T-cell (primary cell): Measurements from ENCODE around the gene EDN3. TPM values are rescaled to one million over a fixed set of nuclear protein-coding genes. Genes with fewer than 3 reads are reported as not detected.

Experiments
- ATAC-seq, 4 experiments: fragments of 200-7000 bp in 3 of 4; fragments of 150-1000 bp in 1 of 4; cut with Tn5 transposase; replicated peaks in 1 of 4; 1 replicate in 3 of 4; 2 replicates in 1 of 4; pipeline ENCODE4 v1.10.0; 2021; ENCODE audit warnings: moderate library complexity in 3 of 4, mild to moderate bottlenecking in 2 of 4, moderate number of reproducible peaks in 1 of 4
- CTCF ChIA-PET, 2 donors: fragments of 300-600 bp; sonication (Branson Sonifier 250); formaldehyde crosslinking; loops; one replicate each; lab custom pipeline; 2022; ENCODE audit warnings: antibody characterized with exemption in 2 of 2; lab: Charles Lee
- POLR2A ChIA-PET, 2 donors: fragments of 300-600 bp; sonication (Branson Sonifier 250); formaldehyde crosslinking; loops; one replicate each; lab custom pipeline; 2022; ENCODE audit warnings: antibody characterized with exemption in 2 of 2; lab: Charles Lee
- DNase-seq, 35 experiments: peaks; one replicate each; pipeline versions ENCODE4 v3.0.0 to v3.0.0-alpha.2; 2013 to 2023
- H3K27ac ChIP-seq: one replicate; pipeline ENCODE4 v1.5.1; 2013; ENCODE audit warnings: low read length
- H3K27me3 ChIP-seq, 2 experiments: replicated peaks in 1 of 2; 1 replicate in 1 of 2; 2 replicates in 1 of 2; pipeline versions ENCODE4 v1.6.1 to v1.7.0; 2013; ENCODE audit warnings: low read length in 1 of 2, mixed read lengths in 1 of 2; ENCODE audit not compliant: control insufficient read depth in 2 of 2, insufficient read depth in 2 of 2; ENCODE audit errors: extremely low read depth in 1 of 2
- H3K36me3 ChIP-seq, 2 donors: 1 replicate in 1 of 2; 2 replicates in 1 of 2; pipeline versions ENCODE4 v1.6.1 to v1.7.0; 2013; ENCODE audit warnings: low read length in 1 of 2; ENCODE audit not compliant: control insufficient read depth in 2 of 2, insufficient read depth in 1 of 2; ENCODE audit errors: extremely low read depth in 1 of 2
- H3K4me1 ChIP-seq, 2 experiments: 1 replicate in 1 of 2; 2 replicates in 1 of 2; pipeline versions ENCODE4 v1.6.1 to v1.7.0; 2013; ENCODE audit warnings: low read length in 2 of 2, mixed read lengths in 1 of 2; ENCODE audit not compliant: insufficient read depth in 2 of 2, control insufficient read depth in 1 of 2; ENCODE audit errors: extremely low read depth in 1 of 2
- H3K4me3 ChIP-seq, 2 donors: 1 replicate in 1 of 2; 2 replicates in 1 of 2; pipeline versions ENCODE4 v1.5.1 to v1.7.0; 2013; ENCODE audit warnings: mild to moderate bottlenecking in 2 of 2, low read length in 1 of 2, moderate library complexity in 1 of 2; ENCODE audit not compliant: control insufficient read depth in 1 of 2; ENCODE audit errors: extremely low read depth in 1 of 2
- H3K9me3 ChIP-seq: 2 replicates; pipeline ENCODE4 v1.7.0; 2013
- H3K27ac Mint-ChIP-seq, 2 donors: one replicate each; pipeline ENCODE4 v1.8.0; 2020 to 2021; ENCODE audit warnings: mild to moderate bottlenecking in 2 of 2, mixed read lengths in 2 of 2
- H3K27me3 Mint-ChIP-seq, 2 donors: one replicate each; pipeline ENCODE4 v1.8.0; 2021 to 2022; ENCODE audit warnings: mixed read lengths in 2 of 2
- H3K36me3 Mint-ChIP-seq: one replicate; pipeline ENCODE4 v1.8.0; 2021; ENCODE audit warnings: mixed read lengths
- H3K4me1 Mint-ChIP-seq, 3 donors: one replicate each; pipeline ENCODE4 v1.8.0; 2020 to 2022; ENCODE audit warnings: mixed read lengths in 3 of 3, mild to moderate bottlenecking in 1 of 3
- H3K4me3 Mint-ChIP-seq, 3 donors: one replicate each; pipeline ENCODE4 v1.8.0; 2020 to 2022; ENCODE audit warnings: mild to moderate bottlenecking in 3 of 3, mixed read lengths in 3 of 3, moderate library complexity in 3 of 3
- H3K9me3 Mint-ChIP-seq, 3 donors: one replicate each; pipeline ENCODE4 v1.8.0; 2020 to 2022; ENCODE audit warnings: mixed read lengths in 3 of 3
- WGBS: methylation state at CpG from one replicate; pipeline ENCODE4 v1.1.5; 2013; ENCODE audit warnings: missing lambda C conversion rate; ENCODE audit not compliant: insufficient coverage; 5-methylcytosine and 5-hydroxymethylcytosine counted together
- total RNA-seq, 35 experiments: library from RNA in 6 of 35; stranded (reverse) in 6 of 35; fragments of 120-200 nt in 1 of 35; gene quantifications; one replicate each; pipeline versions ENCODE4 v1.2.1 to v1.2.4 and lab custom pipeline; 2013 to 2026

EDN3 gene
- total RNA-seq, 5 donors from 2014 or later (not counting 1 experiment from before 2014, with no cell fraction given): 0.32 to 2.3 (median 1.3) TPM; not detected in 2

DNA sequence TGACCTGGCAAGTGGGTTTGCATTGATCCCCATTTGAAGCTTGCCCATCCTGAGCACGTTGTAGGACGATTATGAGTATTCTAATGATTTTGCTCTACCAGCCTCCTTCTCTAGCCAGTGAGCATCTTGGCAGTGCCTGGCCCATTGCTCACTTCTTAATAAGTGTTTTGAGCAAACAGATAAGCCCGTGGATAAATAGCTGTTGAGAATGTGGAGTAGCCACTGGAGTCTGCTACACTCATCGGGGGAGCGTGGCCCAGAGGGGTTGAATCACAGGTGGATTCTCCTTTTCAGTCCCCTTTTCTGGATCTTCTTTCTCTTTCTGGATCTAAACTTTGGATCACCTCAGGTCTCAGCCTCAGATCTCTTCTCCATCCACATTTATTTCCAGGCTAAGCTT, 15.9 kb upstream of the EDN3 start:
- DNase-seq (no peak), ATAC-seq (no peak)
- POLR2A ChIA-PET: no interaction called here
- H3K36me3 Mint-ChIP-seq: no peaks in the 10 kb centered on the region
- H3K4me1 Mint-ChIP-seq: no peaks in the 10 kb centered on the region
- Histone ChIP-seq H3K27me3 (no peaks in the 10 kb centered on the region), H3K4me3 (no peak overlapping the region), H3K9me3 (no peaks in the 10 kb centered on the region), H3K27ac (no peak overlapping the region), H3K36me3 (no peaks in the 10 kb centered on the region), H3K4me1 (no peaks in the 10 kb centered on the region)
- H3K4me3 Mint-ChIP-seq: no peak overlapping the region
- H3K27ac Mint-ChIP-seq: no peak overlapping the region
- no peaks in the 10 kb centered on the region for H3K9me3 Mint-ChIP-seq
- no peaks in the 10 kb centered on the region for H3K27me3 Mint-ChIP-seq
- WGBS: 75% methylated on average over 5 of the region's 5 CpGs
- CTCF ChIA-PET: no interaction called here

- no peak overlapping the region for H3K4me3 Mint-ChIP-seq
- ATAC-seq (no peak), DNase-seq (no peak)
- no peaks in the 10 kb centered on the region for H3K36me3 Mint-ChIP-seq
- H3K27me3 Mint-ChIP-seq: peaks cover 7% of the 10 kb centered on the region in 2 donors
- CTCF ChIA-PET: no interaction called here
- 78% methylated on average over 5 of the region's 5 CpGs for WGBS
- Histone ChIP-seq H3K27ac (no peak overlapping the region), H3K27me3 (peaks cover 0 to 18% of the 10 kb centered on the region in 2 experiments), H3K4me3 (no peak overlapping the region), H3K9me3 (no peaks in the 10 kb centered on the region), H3K4me1 (no peaks in the 10 kb centered on the region), H3K36me3 (no peaks in the 10 kb centered on the region)
- H3K4me1 Mint-ChIP-seq: peaks cover 0 to 9% (median 4%) of the 10 kb centered on the region in 3 donors
- no peaks in the 10 kb centered on the region for H3K9me3 Mint-ChIP-seq
- POLR2A ChIA-PET: no interaction called here
- no peak overlapping the region for H3K27ac Mint-ChIP-seq
Measured at GRCh38 chr20:59289994-59290393, 10.4 kb upstream of the EDN3 start.

GRCh38 chr20:59291740-59292383, 8.5 kb upstream of the EDN3 start:
- no peaks in the 10 kb centered on the region for H3K4me1 ChIP-seq
- ChIA-PET POLR2A (no interaction called here), CTCF (no interaction called here)
- Mint-ChIP-seq H3K36me3 (no peaks in the 10 kb centered on the region), H3K27me3 (peaks cover 16 to 17% of the 10 kb centered on the region in 2 donors), H3K4me3 (no peak overlapping the region), H3K27ac (no peak overlapping the region), H3K9me3 (no peaks in the 10 kb centered on the region), H3K4me1 (peaks cover 0 to 9% (median 4%) of the 10 kb centered on the region in 3 donors)
- ATAC-seq (no peak), DNase-seq (no peak)
- H3K27me3 ChIP-seq: peaks cover 0 to 23% of the 10 kb centered on the region in 2 experiments
- no peak overlapping the region for H3K27ac ChIP-seq
- WGBS: 84% methylated on average over 18 of the region's 19 CpGs
- no peak overlapping the region for H3K4me3 ChIP-seq
- H3K9me3 ChIP-seq: no peaks in the 10 kb centered on the region
- no peaks in the 10 kb centered on the region for H3K36me3 ChIP-seq

- Histone ChIP-seq H3K9me3 (no peaks in the 10 kb centered on the region), H3K4me3 (no peak overlapping the region), H3K27ac (no peak overlapping the region), H3K4me1 (peaks cover 0 to 3% of the 10 kb centered on the region in 2 experiments), H3K36me3 (no peaks in the 10 kb centered on the region), H3K27me3 (peaks cover 3 to 42% of the 10 kb centered on the region in 2 experiments)
- Mint-ChIP-seq H3K27ac (no peak overlapping the region), H3K4me1 (peaks cover 0 to 9% (median 8%) of the 10 kb centered on the region in 3 donors), H3K9me3 (no peaks in the 10 kb centered on the region), H3K36me3 (no peaks in the 10 kb centered on the region), H3K27me3 (peaks cover 31 to 43% of the 10 kb centered on the region in 2 donors), H3K4me3 (no peak overlapping the region)
- WGBS: 77% methylated on average over 2 of the region's 5 CpGs
- POLR2A ChIA-PET: no interaction called here
- CTCF ChIA-PET: no interaction called here
- DNase-seq (no peak), ATAC-seq (no peak)
Measured at GRCh38 chr20:59295531-59295930, 4.9 kb upstream of the EDN3 start.

DNA sequence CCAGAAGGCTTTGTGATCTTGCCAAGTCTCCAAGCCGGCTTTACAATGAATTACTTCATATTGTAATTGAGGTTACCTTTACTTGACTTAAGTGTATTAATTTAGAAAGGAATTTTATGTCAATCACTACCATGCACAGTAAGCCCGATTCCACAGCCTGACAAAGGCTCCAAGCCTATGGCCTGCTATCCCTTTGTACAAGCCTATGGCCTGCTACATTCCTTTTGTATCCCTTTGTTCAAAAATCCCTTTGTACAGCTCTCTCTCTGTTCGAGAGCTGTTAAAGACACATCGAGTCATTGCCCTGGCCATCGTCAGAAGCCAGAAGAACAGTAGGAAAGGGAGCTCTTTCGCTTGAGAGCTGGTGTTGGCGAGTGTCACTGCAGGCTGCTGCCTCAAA, 2.7 kb upstream of the EDN3 start:
- 75% methylated on average over 5 of the region's 7 CpGs for WGBS
- H3K4me1 Mint-ChIP-seq: peaks cover 0 to 11% (median 9%) of the 10 kb centered on the region in 3 donors
- no peak overlapping the region for H3K27ac Mint-ChIP-seq
- DNase-seq (no peak), ATAC-seq (no peak)
- H3K9me3 ChIP-seq: no peaks in the 10 kb centered on the region
- no peaks in the 10 kb centered on the region for H3K36me3 Mint-ChIP-seq
- POLR2A ChIA-PET: no interaction called here
- no peaks in the 10 kb centered on the region for H3K9me3 Mint-ChIP-seq
- no peak overlapping the region for H3K27ac ChIP-seq
- H3K4me3 Mint-ChIP-seq: no peak overlapping the region
- H3K36me3 ChIP-seq: no peaks in the 10 kb centered on the region
- H3K27me3 Mint-ChIP-seq: peaks cover 34 to 57% of the 10 kb centered on the region in 2 donors
- peaks cover 0 to 4% of the 10 kb centered on the region in 2 experiments for H3K4me1 ChIP-seq
- CTCF ChIA-PET: interaction anchor here in 1 of 2 donors (0.5 kb wide), 1 partner anchor 1916 kb away, joined by 3 read pairs; no protein-coding TSS in a partner anchor
- peaks cover 3 to 56% of the 10 kb centered on the region in 2 experiments for H3K27me3 ChIP-seq
- H3K4me3 ChIP-seq: no peak overlapping the region

- H3K9me3 ChIP-seq: no peaks in the 10 kb centered on the region
- H3K27me3 Mint-ChIP-seq: peaks cover 43 to 70% of the 10 kb centered on the region in 2 donors
- H3K27me3 ChIP-seq: peaks cover 3 to 61% of the 10 kb centered on the region in 2 experiments
- DNase-seq (no peak), ATAC-seq (no peak)
- ChIA-PET CTCF (no interaction called here), POLR2A (no interaction called here)
- H3K9me3 Mint-ChIP-seq: no peaks in the 10 kb centered on the region
- no peaks in the 10 kb centered on the region for H3K36me3 Mint-ChIP-seq
- peaks cover 0 to 4% of the 10 kb centered on the region in 2 experiments for H3K4me1 ChIP-seq
- no peak overlapping the region for H3K27ac Mint-ChIP-seq
- peaks cover 0 to 11% (median 7%) of the 10 kb centered on the region in 3 donors for H3K4me1 Mint-ChIP-seq
- no peaks in the 10 kb centered on the region for H3K36me3 ChIP-seq
- H3K4me3 Mint-ChIP-seq: peak overlapping the region in 1 of 3 donors; percentile 43
- no peak overlapping the region for H3K4me3 ChIP-seq
- 10% methylated on average over 5 of the region's 19 CpGs for WGBS
- no peak overlapping the region for H3K27ac ChIP-seq
Measured at GRCh38 chr20:59299945-59300332, 472 bp upstream of the EDN3 start.
